AG10803 (cell line): Measurements from ENCODE around the gene RAB3B.

Source experiments
- DNase-seq: peaks from one replicate; pipeline ENCODE4 v3.0.0; 2010; ENCODE audit warnings: low read depth
- H3K4me3 ChIP-seq: 2 replicates; pipeline ENCODE4 v1.5.1; 2011; ENCODE audit warnings: mild to moderate bottlenecking, low read length, control low read depth
- CTCF ChIP-seq: conservative IDR thresholded peaks from 2 replicates; pipeline ENCODE4 v1.5.1; 2011; ENCODE audit warnings: mild to moderate bottlenecking, low read length, control low read depth, inconsistent platforms

The RAB3B gene

GRCh38 chr1:52003877-52004276, 13.4 kb upstream of the RAB3B start:
- no peak for TF ChIP-seq CTCF
- H3K4me3 ChIP-seq = no peak overlapping the region
- no peak for DNase-seq

- DNase-seq = peak; percentile 92
- H3K4me3 ChIP-seq = no peak overlapping the region
- TF ChIP-seq CTCF = peak; percentile 98
Observed at GRCh38 chr1:52002038-52002917, 11.8 kb upstream of the RAB3B start.

GRCh38 chr1:51998701-51999100, 8.2 kb upstream of the RAB3B start:
- no peak for TF ChIP-seq CTCF
- DNase-seq = no peak
- no peak overlapping the region for H3K4me3 ChIP-seq

GRCh38 chr1:51997974-51998382, 7.5 kb upstream of the RAB3B start:
- no peak for DNase-seq
- no peak for TF ChIP-seq CTCF
- no peak overlapping the region for H3K4me3 ChIP-seq

- TF ChIP-seq CTCF = no peak
- no peak for DNase-seq
- H3K4me3 ChIP-seq = peak overlapping the region; percentile 66
Observed at GRCh38 chr1:51989582-51990477, 670 bp downstream of the RAB3B start.

GRCh38 chr1:51988254-51988653, 2.2 kb downstream of the RAB3B start:
- DNase-seq = no peak
- no peak overlapping the region for H3K4me3 ChIP-seq
- no peak for TF ChIP-seq CTCF

- TF ChIP-seq CTCF = no peak
- H3K4me3 ChIP-seq = no peak overlapping the region
Observed at GRCh38 chr1:51986718-51987117, 3.8 kb downstream of the RAB3B start.

More at GRCh38 chr1:51986718-51987117, 3.8 kb downstream of the RAB3B start:
- DNase-seq = no peak
